Activated T-helper 1 cell treated with anti-CD3 and anti-CD28 coated beads, Interleukin-12 subunit alpha, Interleukin-12 subunit beta, Interleukin-2, Interleukin-4 antibody, amounts not matched to agents 30 ng/mL and 10 ng/mL and 1 ng/mL, durations not matched to agents 14 hours and 24 hours and 36 hours (primary cell): ENCODE data around the gene CPE. TPM values are rescaled to one million over a fixed set of nuclear protein-coding genes. Genes with fewer than 3 reads are reported as not detected.
"Not testable (repeated sequence)": the region's sequence is repeated elsewhere in the genome, so short reads cannot be mapped to it uniquely, and the experiment has no call there.

ENCODE experiments used
- DNase-seq: peaks from one replicate; pipeline ENCODE4 v3.0.0; 2021; ENCODE audit warnings: low spot score
- H3K27ac Mint-ChIP-seq: one replicate; pipeline ENCODE4 v1.8.0; 2021; ENCODE audit warnings: mild to moderate bottlenecking, mixed read lengths
- H3K27me3 Mint-ChIP-seq: one replicate; pipeline ENCODE4 v1.8.0; 2022; ENCODE audit warnings: mild to moderate bottlenecking, moderate library complexity, mixed read lengths; ENCODE audit not compliant: insufficient read depth
- H3K36me3 Mint-ChIP-seq: one replicate; pipeline ENCODE4 v1.8.0; 2021; ENCODE audit warnings: low read depth, mixed read lengths
- H3K4me1 Mint-ChIP-seq: one replicate; pipeline ENCODE4 v1.8.0; 2021; ENCODE audit warnings: low read depth, mixed read lengths
- H3K4me3 Mint-ChIP-seq: one replicate; pipeline ENCODE4 v1.8.0; 2021; ENCODE audit warnings: mild to moderate bottlenecking, moderate library complexity, mixed read lengths
- H3K9me3 Mint-ChIP-seq: one replicate; pipeline ENCODE4 v1.8.0; 2021; ENCODE audit warnings: mixed read lengths
- intact Hi-C: fragments of 100-400 bp; cut with micrococcal nuclease; formaldehyde crosslinking; loops from one replicate; pipeline ENCODE4 v1.15.1; 2024
- total RNA-seq: library from RNA; stranded (reverse); gene quantifications from 2 replicates; pipeline ENCODE4 v1.2.3, GENCODE V29; 2022

The CPE gene
- total RNA-seq, 1 donor from 2014 or later = not detected

GRCh38 chr4:165428957-165429356, 50.1 kb downstream of the CPE start:
- intact Hi-C loops = no loop called here
- H3K36me3 Mint-ChIP-seq = no peaks in the 10 kb centered on the region
- no peaks in the 10 kb centered on the region for H3K4me1 Mint-ChIP-seq
- peaks cover 8% of the 10 kb centered on the region for H3K27me3 Mint-ChIP-seq
- DNase-seq = no peak
- no peak overlapping the region for H3K27ac Mint-ChIP-seq
- no peaks in the 10 kb centered on the region for H3K9me3 Mint-ChIP-seq
- H3K4me3 Mint-ChIP-seq = no peak overlapping the region

GRCh38 chr4:165433529-165433928, 54.7 kb downstream of the CPE start:
- Mint-ChIP-seq H3K27ac (no peak overlapping the region), H3K9me3 (no peaks in the 10 kb centered on the region), H3K27me3 (peaks cover 7% of the 10 kb centered on the region), H3K4me1 (no peaks in the 10 kb centered on the region), H3K36me3 (no peaks in the 10 kb centered on the region), H3K4me3 (no peak overlapping the region)
- intact Hi-C loops = no loop called here
- DNase-seq = no peak

- peaks cover 3% of the 10 kb centered on the region for H3K27me3 Mint-ChIP-seq
- H3K4me1 Mint-ChIP-seq = no peaks in the 10 kb centered on the region
- no peak overlapping the region for H3K4me3 Mint-ChIP-seq
- no peak for DNase-seq
- H3K27ac Mint-ChIP-seq = no peak overlapping the region
- no peaks in the 10 kb centered on the region for H3K36me3 Mint-ChIP-seq
- no peaks in the 10 kb centered on the region for H3K9me3 Mint-ChIP-seq
- intact Hi-C loops = no loop called here
These were observed 58.9 kb downstream of the CPE start for GRCh38 chr4:165437691-165438090.

GRCh38 chr4:165439344-165439743, 60.5 kb downstream of the CPE start:
- intact Hi-C loops = no loop called here
- Mint-ChIP-seq H3K36me3 (no peaks in the 10 kb centered on the region), H3K9me3 (no peaks in the 10 kb centered on the region), H3K4me1 (no peaks in the 10 kb centered on the region), H3K27ac (no peak overlapping the region), H3K4me3 (no peak overlapping the region), H3K27me3 (peaks cover under 1% of the 10 kb centered on the region)
- no peak for DNase-seq

- Mint-ChIP-seq H3K27ac (no peak overlapping the region), H3K27me3 (peaks cover 2% of the 10 kb centered on the region), H3K9me3 (no peaks in the 10 kb centered on the region), H3K4me3 (no peak overlapping the region), H3K4me1 (no peaks in the 10 kb centered on the region), H3K36me3 (no peaks in the 10 kb centered on the region)
- intact Hi-C loops = no loop called here
- DNase-seq = no peak
These were observed 61.2 kb downstream of the CPE start for GRCh38 chr4:165439981-165440380.

- intact Hi-C loops = no loop called here
- Mint-ChIP-seq H3K9me3 (no peaks in the 10 kb centered on the region), H3K27me3 (peaks cover 2% of the 10 kb centered on the region), H3K36me3 (no peaks in the 10 kb centered on the region), H3K27ac (no peak overlapping the region), H3K4me1 (no peaks in the 10 kb centered on the region), H3K4me3 (no peak overlapping the region)
- DNase-seq = no peak
These were observed 61.8 kb downstream of the CPE start for GRCh38 chr4:165440415-165441158.

- no peak overlapping the region for H3K4me3 Mint-ChIP-seq
- no peak overlapping the region for H3K27ac Mint-ChIP-seq
- H3K4me1 Mint-ChIP-seq = no peaks in the 10 kb centered on the region
- H3K36me3 Mint-ChIP-seq = no peaks in the 10 kb centered on the region
- intact Hi-C loops = no loop called here
- DNase-seq = no peak
- H3K9me3 Mint-ChIP-seq = no peaks in the 10 kb centered on the region
- H3K27me3 Mint-ChIP-seq = peaks cover 2% of the 10 kb centered on the region
These were observed 64.5 kb downstream of the CPE start for GRCh38 chr4:165443276-165443675.

GRCh38 chr4:165448700-165449099, 69.9 kb downstream of the CPE start:
- Mint-ChIP-seq H3K4me3 (no peak overlapping the region), H3K36me3 (no peaks in the 10 kb centered on the region), H3K27ac (no peak overlapping the region), H3K9me3 (no peaks in the 10 kb centered on the region), H3K4me1 (no peaks in the 10 kb centered on the region), H3K27me3 (peaks cover 7% of the 10 kb centered on the region)
- DNase-seq = no peak
- intact Hi-C loops = no loop called here

GRCh38 chr4:165449333-165449732, 70.5 kb downstream of the CPE start:
- H3K27ac Mint-ChIP-seq = no peak overlapping the region
- no peak for DNase-seq
- H3K36me3 Mint-ChIP-seq = no peaks in the 10 kb centered on the region
- no peaks in the 10 kb centered on the region for H3K4me1 Mint-ChIP-seq
- no peak overlapping the region for H3K4me3 Mint-ChIP-seq
- peaks cover 8% of the 10 kb centered on the region for H3K27me3 Mint-ChIP-seq
- no peaks in the 10 kb centered on the region for H3K9me3 Mint-ChIP-seq
- intact Hi-C loops = no loop called here

- DNase-seq = no peak
- no peaks in the 10 kb centered on the region for H3K9me3 Mint-ChIP-seq
- peaks cover 8% of the 10 kb centered on the region for H3K27me3 Mint-ChIP-seq
- no peaks in the 10 kb centered on the region for H3K4me1 Mint-ChIP-seq
- H3K4me3 Mint-ChIP-seq = no peak overlapping the region
- no peak overlapping the region for H3K27ac Mint-ChIP-seq
- no peaks in the 10 kb centered on the region for H3K36me3 Mint-ChIP-seq
- intact Hi-C loops = no loop called here
These were observed 72.1 kb downstream of the CPE start for GRCh38 chr4:165450871-165451270.

- H3K27ac Mint-ChIP-seq, H3K4me3 Mint-ChIP-seq, H3K9me3 Mint-ChIP-seq, DNase-seq, H3K36me3 Mint-ChIP-seq, intact Hi-C loops, H3K4me1 Mint-ChIP-seq: not testable (repeated sequence)
- H3K27me3 Mint-ChIP-seq = peaks cover 12% of the 10 kb centered on the region
These were observed 74.3 kb downstream of the CPE start for GRCh38 chr4:165453140-165453539.

- Mint-ChIP-seq H3K27me3 (peaks cover 16% of the 10 kb centered on the region), H3K27ac (no peak overlapping the region), H3K36me3 (no peaks in the 10 kb centered on the region), H3K9me3 (no peaks in the 10 kb centered on the region), H3K4me3 (no peak overlapping the region), H3K4me1 (no peaks in the 10 kb centered on the region)
- no peak for DNase-seq
- intact Hi-C loops = no loop called here
These were observed 75.6 kb downstream of the CPE start for GRCh38 chr4:165454426-165454825.

- DNase-seq = no peak
- Mint-ChIP-seq H3K36me3 (no peaks in the 10 kb centered on the region), H3K4me1 (no peaks in the 10 kb centered on the region), H3K27ac (no peak overlapping the region), H3K9me3 (no peaks in the 10 kb centered on the region), H3K4me3 (no peak overlapping the region), H3K27me3 (peaks cover 23% of the 10 kb centered on the region)
- intact Hi-C loops = no loop called here
These were observed 79.0 kb downstream of the CPE start for GRCh38 chr4:165457793-165458192.

GRCh38 chr4:165458471-165458870, 79.7 kb downstream of the CPE start:
- Mint-ChIP-seq H3K36me3 (no peaks in the 10 kb centered on the region), H3K4me3 (no peak overlapping the region), H3K27me3 (peaks cover 20% of the 10 kb centered on the region), H3K4me1 (no peaks in the 10 kb centered on the region), H3K9me3 (no peaks in the 10 kb centered on the region), H3K27ac (no peak overlapping the region)
- intact Hi-C loops = no loop called here
- no peak for DNase-seq
